WTC11 (cell line): ENCODE results near the gene FOXJ1.

ENCODE experiments used
- ATF1 ChIP-seq: sonication (generic); formaldehyde crosslinking; IDR thresholded peaks from 2 replicates; pipeline ENCODE4 v1.8.1; 2023; ENCODE audit warnings: mild to moderate bottlenecking, moderate library complexity, missing genetic modification reagents
- CTCF ChIP-seq: fragments of 200-600 bp; IDR thresholded peaks from 2 replicates; pipeline ENCODE4 v1.8.0; 2022; ENCODE audit warnings: antibody characterized with exemption
- TCF7 ChIP-seq: sonication (generic); formaldehyde crosslinking; IDR thresholded peaks from 2 replicates; pipeline ENCODE4 v1.8.0; 2022; ENCODE audit warnings: mild to moderate bottlenecking, low read depth, missing genetic modification reagents, moderate library complexity
- TF ChIP-seq, protein P1 (sequence below): sonication (generic); formaldehyde crosslinking; IDR thresholded peaks from 2 replicates; pipeline ENCODE4 v1.8.1; 2023; ENCODE audit warnings: mild to moderate bottlenecking, moderate library complexity, missing genetic modification reagents

GRCh38 chr17:76145231-76146052 is 4.4 kb upstream of the FOXJ1 start:
- TF ChIP-seq, protein P1, sequence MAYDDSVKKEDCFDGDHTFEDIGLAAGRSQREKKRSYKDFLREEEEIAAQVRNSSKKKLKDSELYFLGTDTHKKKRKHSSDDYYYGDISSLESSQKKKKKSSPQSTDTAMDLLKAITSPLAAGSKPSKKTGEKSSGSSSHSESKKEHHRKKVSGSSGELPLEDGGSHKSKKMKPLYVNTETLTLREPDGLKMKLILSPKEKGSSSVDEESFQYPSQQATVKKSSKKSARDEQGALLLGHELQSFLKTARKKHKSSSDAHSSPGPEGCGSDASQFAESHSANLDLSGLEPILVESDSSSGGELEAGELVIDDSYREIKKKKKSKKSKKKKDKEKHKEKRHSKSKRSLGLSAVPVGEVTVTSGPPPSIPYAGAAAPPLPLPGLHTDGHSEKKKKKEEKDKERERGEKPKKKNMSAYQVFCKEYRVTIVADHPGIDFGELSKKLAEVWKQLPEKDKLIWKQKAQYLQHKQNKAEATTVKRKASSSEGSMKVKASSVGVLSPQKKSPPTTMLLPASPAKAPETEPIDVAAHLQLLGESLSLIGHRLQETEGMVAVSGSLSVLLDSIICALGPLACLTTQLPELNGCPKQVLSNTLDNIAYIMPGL (CRISPR knock-in tag), result no peak
- TF ChIP-seq CTCF (no peak), ATF1 (CRISPR knock-in tag) (no peak), TCF7 (CRISPR knock-in tag) (no peak)
